GM21825 (cell line): ENCODE data around the gene STARD3NL.
A peak's percentile ranks its signal among the peaks of the same experiment; 100 is the strongest.
"Not testable (repeated sequence)": the region's sequence is repeated elsewhere in the genome, so short reads cannot be mapped to it uniquely, and the experiment has no call there.

Experiments used
- ATAC-seq: cut with Tn5 transposase; IDR thresholded peaks from one replicate; pipeline ENCODE4 v1.9.1; 2021; ENCODE audit warnings: mild to moderate bottlenecking, moderate library complexity; ENCODE audit not compliant: unreplicated experiment

Gene STARD3NL

GRCh38 chr7:38217672-38218071, 39.6 kb downstream of the STARD3NL start:
- ATAC-seq, result no peak

- ATAC-seq, result no peak
Observed at GRCh38 chr7:38220452-38220851, 42.4 kb downstream of the STARD3NL start.

DNA sequence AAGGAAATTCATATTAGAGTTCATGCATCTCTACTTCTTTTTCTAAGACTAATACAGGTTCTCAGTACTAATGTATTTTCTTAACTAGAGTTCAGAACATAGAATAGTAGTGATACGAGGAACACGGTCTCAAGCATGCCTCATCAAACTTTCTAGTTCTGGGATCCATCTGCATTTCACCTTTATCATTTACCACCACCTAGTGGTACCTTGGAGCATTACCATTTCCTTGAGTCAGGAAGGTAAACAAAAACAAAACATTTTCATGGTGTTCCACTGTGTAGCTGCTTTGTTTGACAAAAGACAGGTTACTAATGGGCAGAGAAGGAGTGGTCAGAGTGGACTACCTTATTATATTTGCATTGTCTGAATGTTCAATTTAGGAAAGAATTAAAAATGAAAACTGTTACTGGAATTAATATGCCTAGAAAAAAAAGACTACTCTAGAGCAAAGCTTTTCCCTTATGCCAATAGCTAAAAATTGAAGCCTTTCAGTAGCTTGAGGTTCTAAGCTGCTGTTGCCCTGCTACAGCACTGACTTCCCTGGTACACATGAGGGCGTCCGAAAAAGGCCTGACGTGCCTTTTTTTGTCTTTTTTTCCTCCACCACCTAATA, 44.5 kb downstream of the STARD3NL start:
- ATAC-seq, result peak; percentile 55

DNA sequence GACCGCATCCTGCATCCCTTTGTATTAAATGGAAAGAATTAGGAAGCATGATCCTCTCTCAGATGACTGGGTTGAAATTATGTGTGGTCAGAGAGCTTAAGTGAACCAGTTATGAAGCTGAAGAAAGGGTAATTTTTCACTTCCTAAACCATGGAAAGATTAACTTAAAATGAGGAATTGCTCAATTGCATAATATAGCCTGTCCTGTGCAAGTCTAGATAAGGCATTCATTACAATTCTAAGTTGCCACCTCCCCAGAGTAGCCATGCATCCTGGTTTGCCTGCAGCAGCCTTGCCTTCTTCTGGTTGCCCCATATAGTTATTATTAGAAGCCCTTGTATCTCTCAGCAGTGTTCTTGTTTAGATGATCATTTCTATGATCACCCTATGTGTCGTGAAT, 45.3 kb downstream of the STARD3NL start:
- no peak for ATAC-seq

GRCh38 chr7:38224392-38224791, 46.3 kb downstream of the STARD3NL start:
- no peak for ATAC-seq

- ATAC-seq, result no peak
Observed at GRCh38 chr7:38229386-38229785, 51.3 kb downstream of the STARD3NL start.

- no peak for ATAC-seq
Observed at GRCh38 chr7:38229884-38230642, 52.0 kb downstream of the STARD3NL start.

DNA sequence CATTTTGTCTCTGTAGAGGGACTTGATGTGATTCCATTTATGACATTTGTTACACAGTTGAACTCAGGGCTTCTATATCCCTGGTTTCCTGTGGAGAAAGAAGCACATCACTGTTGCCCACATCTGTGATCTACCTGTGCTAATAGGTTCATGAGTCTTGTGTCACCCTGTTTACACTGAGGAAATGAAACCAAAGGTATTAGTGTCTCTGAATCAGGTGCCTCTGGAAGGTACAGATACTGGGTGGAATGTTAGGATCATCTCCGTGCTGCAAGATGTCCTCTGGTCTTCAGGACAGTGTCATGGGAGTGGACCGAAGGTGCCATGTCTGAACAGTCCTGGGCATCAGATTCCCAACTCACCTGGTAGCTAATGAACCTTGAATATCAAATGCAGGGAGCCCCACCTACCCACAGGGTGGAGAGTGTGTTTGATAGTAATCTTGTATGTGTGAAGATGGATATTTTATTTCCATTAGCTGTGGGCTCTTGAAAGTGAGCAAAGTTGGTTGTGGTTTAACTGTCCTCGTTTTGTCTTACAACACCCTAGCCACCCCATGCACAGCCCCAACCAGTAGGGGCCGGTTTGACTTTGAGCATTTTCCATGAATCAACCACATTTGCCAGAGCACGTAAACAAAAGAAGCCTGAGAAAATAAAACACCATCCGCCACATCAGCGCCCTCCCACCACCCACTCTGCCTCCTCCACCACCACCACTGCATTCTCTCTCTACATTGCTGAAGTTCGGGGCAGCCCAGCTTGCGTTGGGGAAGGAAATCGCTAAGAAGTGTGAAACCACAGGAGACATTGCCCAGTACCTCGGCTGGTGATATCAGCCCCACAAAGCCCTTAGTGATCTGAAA, 54.7 kb downstream of the STARD3NL start:
- peak; percentile 84 for ATAC-seq

DNA sequence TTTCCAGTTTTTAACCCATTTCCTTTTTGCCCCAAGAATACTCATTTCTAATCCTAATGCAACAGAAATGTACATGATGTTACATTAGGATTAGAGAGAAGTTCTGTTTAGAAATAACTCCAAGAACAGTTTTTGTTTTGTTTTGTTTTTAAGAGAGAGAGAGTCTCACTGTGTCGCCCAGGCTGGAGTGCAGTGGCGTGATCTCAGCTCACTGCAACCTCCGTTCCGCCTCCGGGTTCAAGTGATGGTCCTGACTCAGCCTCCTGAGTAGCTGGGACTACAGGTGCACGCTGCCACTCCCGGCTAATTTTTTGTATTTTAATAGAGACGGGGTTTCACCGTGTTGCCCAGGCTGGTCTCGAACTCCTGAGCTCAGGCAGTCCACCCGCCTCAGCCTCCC, 56.7 kb downstream of the STARD3NL start:
- ATAC-seq, result not testable (repeated sequence)

- ATAC-seq, result no peak
Observed at GRCh38 chr7:38235606-38236005, 57.6 kb downstream of the STARD3NL start.

DNA sequence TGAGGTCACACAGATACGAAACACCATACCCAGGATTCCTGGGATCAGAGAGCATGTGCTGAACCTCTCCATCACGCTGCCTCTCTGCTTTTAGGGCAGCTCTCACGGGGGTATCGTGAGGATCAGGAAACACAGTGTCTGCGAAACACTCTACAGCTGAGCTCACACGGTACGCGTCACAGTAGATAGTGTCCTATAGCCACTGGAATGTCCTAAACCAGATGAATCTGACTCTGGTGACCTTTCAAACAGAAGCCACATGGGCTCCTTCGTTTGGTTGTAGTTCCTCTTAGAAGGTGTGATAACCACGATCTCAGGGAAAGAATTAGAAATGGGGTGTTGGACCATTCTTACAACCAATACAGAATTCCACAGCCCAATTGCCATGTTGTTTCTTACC, 61.1 kb downstream of the STARD3NL start:
- ATAC-seq, result not testable (repeated sequence)

DNA sequence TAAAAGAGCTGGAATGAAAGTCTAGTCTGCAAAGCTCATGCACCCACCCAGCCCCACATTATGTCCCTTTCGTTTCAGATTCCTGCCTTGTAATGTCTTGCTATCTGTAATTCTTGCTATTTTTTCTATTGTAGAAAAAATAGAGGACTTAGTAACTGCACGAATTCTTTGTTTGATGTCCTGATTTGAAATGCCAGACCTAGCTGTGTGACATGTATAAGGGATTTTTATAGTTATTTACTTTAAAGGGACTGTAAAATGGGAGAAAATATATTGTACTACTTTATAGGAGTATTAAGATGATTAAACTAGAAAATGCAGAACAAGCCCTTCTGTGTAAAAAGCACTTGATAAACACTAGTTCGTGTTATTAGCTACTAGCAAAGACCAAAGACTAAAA, 63.0 kb downstream of the STARD3NL start:
- ATAC-seq, result no peak

DNA sequence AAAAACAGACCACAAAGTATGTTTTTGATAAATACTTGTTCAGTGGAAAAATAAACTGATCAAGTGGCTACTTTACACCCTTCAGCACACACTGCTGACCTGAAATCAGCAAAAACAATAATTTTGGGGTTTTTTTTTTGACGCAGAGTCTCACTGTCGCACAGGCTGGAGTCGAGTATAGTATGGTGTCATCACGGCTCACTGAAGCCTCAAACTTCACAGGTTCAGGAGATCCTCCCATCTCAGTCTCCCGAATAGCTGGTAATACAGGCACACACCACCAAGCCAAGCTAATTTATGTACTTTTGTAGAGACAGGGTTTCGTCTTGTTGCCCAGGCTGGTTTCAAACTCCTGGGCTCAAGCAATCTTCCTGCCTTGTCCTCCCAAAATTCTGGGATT, 64.8 kb downstream of the STARD3NL start:
- ATAC-seq, result no peak

DNA sequence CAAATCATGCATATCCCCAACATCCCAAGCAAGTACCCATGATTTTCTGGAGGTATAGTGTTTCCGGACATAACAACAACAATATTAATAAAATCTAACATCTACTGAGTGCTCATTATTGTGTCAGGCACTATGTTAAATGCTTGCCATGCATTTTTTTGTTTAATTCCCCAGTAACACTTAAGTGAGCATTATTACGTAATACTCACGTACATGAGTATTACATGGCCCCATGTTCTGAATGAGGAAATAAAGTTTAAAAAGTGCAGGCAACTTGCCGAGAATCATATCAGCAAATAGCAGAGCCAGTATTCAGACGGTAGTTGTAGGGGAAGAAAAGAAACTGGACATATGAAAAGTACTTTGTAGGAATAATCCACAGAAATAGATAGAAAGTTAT, 65.3 kb downstream of the STARD3NL start:
- not testable (repeated sequence) for ATAC-seq

GRCh38 chr7:38244516-38244915, 66.5 kb downstream of the STARD3NL start:
- ATAC-seq, result no peak

GRCh38 chr7:38245409-38245977, 67.4 kb downstream of the STARD3NL start:
- no peak for ATAC-seq

- no peak for ATAC-seq
Observed at GRCh38 chr7:38248069-38248567, 70.1 kb downstream of the STARD3NL start.

DNA sequence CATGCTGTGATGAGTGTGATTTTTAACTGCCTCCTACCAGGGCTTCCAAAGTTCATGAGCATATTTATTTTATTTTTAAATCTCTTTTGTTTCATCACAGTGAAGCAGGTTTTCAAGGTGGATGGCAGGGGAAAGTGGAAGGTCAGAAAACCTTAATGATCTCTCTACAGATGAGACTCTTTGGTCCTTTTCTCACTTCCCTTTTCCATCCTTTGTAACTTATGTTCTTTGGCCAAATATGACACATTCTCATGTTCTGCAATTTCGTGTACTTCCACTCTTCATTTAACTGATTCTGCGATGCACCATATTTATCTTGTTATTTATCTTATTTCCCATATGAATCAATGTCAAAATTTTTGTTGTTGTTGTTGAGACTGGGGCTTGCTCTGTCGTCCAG, 71.8 kb downstream of the STARD3NL start:
- peak; percentile 94 for ATAC-seq

DNA sequence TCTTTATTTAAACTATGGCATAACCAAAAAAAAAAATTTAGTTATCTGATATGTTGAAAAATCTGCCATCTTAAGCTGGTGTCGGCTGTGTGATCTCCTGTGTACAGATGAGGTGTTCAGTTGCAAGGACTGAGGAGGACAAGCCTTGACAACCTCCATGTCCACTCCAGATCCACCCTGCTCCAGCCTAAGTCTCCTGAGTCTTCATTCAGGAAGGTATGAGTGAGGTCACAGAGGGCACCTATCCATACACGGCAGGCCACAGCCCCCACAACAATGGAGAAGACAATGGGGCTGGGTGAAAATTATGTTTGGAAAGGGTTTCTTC, 79.3 kb downstream of the STARD3NL start:
- no peak for ATAC-seq

DNA sequence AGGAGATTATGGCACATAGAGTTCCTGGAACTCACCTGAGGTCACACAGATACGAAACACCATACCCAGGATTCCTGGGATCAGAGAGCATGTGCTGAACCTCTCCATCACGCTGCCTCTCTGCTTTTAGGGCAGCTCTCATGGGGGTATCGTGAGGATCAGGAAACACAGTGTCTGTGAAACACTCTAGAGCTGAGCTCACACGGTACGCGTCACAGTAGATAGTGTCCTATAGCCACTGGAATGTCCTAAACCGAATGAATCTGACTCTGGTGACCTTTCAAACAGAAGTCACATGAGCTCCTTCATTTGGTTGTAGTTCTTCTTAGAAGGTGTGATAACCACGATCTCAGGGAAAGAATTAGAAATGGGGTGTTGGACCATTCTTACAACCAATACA, 81.1 kb downstream of the STARD3NL start:
- ATAC-seq, result not testable (repeated sequence)

GRCh38 chr7:38261601-38262000, 83.6 kb downstream of the STARD3NL start:
- not testable (repeated sequence) for ATAC-seq
